GM19397 (cell line): ENCODE measurements around the gene ITGAD.
"Not testable (repeated sequence)": the region's sequence is repeated elsewhere in the genome, so short reads cannot be mapped to it uniquely, and the experiment has no call there.

Experiments used
- ATAC-seq: cut with Tn5 transposase; IDR thresholded peaks from one replicate; pipeline ENCODE4 v1.9.1; 2021; ENCODE audit warnings: mild to moderate bottlenecking, moderate library complexity; ENCODE audit not compliant: unreplicated experiment

Gene ITGAD

DNA sequence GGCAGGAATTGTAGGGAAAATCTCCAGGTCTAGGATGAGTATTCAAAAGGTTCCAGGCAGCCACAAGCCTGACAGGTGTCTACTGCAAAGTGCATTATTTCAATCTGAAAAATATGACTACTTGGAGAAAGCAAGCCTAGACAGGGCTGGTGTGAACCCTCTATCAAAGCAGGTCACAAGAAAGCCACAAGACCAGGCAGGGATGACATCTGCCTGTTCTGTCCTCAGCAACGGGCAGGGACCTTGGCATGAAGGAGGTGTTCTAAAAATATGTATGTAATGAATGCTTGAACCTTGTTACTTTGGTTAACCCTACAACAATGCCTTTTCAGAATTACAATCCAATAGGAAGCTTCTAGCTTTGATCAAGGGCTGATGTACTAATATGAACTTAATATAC is 36.2 kb downstream of the ITGAD start:
- ATAC-seq, result no peak

- no peak for ATAC-seq
Measured at GRCh38 chr16:31429796-31430195, 36.7 kb downstream of the ITGAD start.

GRCh38 chr16:31430380-31431052 is 37.4 kb downstream of the ITGAD start:
- ATAC-seq, result no peak

DNA sequence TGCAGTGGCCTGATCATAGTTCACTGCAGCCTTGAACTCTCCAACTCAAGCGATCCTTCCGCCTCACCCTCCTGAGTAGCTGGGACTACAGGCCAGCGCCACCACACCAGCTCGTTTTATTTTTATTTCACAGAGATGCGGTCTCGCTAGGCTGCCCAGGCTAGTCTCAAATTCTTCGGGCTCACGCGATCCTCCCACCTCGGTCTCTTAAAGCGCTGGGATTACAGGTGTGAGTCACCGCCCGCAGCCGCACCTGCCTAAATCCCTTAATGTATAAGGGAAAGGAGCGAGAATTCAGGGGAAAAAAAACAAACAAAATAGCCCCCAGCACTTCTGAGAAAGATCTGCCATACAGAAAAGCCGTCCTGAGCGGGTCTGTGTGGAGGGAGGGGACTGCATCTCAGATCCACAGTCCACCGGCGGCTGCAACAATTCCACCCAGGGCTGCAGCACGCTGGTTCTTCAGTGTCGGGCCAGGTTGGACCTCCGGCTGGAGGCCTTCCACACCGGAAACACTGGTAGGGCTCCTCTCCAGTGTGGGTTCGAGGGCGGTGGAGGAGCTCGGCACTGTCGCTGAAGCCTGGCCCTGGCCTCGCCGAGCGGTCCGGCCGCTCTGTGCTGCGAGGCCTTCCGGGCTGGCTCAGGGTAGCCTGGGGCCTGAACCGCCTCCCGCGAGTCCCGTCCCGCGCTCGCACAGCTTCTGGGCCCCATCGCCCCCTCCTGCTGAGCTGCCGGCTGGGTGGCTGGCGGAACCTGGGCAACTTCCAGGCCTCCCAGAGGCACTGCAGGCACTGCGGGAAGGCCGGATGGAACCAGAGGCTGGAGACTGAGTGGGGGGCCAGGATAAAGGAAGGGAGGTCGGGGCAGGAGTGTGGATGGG is 42.4 kb downstream of the ITGAD start:
- ATAC-seq, result no peak

GRCh38 chr16:31436221-31437045 is 43.3 kb downstream of the ITGAD start:
- ATAC-seq, result no peak

- ATAC-seq, result no peak
Measured at GRCh38 chr16:31438414-31438813, 45.3 kb downstream of the ITGAD start.

DNA sequence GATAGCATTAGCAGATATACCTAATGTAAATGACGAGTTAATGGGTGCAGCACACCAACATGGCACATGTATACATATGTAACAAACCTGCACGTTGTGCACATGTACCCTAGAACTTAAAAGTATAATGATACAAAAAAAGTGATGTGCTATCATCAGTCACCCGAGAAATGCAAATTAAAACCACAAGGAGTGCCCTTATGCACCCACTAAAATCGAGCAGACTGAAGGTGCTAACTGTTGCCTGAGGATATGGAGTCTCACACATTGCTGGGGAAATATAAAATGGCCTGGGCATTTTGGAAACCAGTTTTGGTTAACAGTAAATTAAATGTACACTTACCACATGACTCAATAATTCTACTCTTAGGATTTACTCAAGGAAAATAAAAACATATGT is 45.9 kb downstream of the ITGAD start:
- not testable (repeated sequence) for ATAC-seq

GRCh38 chr16:31439519-31439918 is 46.4 kb downstream of the ITGAD start:
- ATAC-seq, result no peak

DNA sequence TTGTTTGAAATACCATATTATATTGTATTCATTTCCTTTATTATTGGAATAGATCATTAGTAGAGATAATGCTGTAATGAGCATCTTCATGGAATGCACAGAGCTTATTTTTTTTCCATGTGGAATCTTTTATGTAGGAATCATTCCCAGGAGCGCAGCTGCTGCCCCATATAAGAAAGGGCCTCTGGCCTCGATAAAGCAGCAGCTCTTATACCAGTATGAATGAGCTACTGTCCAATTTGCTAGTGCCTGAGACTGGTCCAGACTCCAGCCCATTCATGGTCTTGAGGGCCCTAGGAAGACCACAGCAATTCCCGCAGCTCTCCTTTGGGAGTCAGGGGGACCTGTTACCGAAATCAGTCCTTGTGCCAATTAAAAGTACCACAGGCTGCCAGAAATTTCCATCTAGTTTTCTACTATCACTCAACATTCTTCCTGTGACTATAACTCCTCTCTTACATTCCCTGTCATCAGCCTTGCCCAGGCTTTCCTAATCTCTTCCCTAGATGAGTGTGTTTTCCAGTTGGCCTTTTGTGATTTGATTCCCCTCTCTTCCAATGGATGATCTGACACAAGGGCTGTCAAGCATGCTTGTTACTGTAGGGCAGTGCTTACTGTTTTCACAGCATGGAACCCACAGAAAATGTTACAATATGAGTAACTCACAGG is 47.5 kb downstream of the ITGAD start:
- ATAC-seq, result no peak

DNA sequence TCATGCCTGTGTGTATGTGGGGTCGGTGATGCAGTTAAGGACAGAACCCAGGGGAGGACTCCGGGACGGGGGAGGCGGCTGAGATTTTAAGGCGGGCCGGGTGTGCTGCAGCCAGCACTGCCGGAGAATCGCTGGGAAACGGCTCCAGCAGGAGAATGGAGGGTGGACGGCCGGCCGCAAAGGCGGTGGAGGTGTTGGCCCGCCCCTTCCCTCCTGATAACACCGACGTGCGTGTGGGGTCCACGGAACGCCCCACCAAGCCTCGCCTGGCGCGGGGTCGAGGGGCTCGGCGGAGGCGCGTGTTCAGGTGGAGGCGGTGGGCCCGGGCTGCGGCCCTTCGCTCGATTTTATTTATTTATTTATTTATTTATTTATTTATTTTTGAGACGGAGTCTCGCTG is 48.8 kb downstream of the ITGAD start:
- ATAC-seq, result no peak

DNA sequence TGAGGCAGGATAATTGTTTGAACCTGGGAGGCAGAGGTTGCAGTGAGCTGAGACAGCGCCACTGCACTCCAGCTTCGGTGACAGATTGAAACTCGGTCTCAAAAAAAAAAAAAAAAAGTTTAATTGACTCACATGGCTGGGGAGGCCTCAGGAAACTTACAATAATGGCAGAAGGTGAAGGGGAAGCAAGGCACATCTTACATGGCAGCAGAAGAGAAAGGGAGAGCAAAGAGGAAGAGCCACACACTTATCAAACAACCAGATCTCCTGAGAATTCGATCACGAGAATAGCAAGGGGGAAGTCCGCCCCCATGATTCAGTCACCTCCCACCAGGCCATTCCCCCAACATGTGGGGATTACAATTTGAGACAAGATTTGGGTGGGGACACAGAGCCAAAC is 52.8 kb downstream of the ITGAD start:
- not testable (repeated sequence) for ATAC-seq

DNA sequence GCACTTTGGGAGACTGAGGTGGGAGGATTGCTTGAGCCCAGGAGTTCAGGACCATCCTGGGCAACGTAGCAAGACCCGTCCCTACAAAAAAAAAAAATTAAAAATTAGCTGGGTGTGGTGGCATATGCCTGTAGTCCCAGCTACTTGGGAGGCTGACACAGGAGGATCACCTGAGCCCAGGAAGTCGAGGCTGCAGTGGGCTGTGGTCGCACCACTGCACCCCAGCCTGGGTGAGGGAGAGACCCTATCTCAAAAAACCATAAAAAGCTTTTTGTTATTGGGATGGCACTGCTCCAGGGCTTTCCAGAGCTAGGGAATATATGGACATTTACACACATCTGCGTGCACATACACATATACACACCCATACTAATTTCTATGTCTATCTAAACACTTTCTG is 58.1 kb downstream of the ITGAD start:
- ATAC-seq, result no peak

DNA sequence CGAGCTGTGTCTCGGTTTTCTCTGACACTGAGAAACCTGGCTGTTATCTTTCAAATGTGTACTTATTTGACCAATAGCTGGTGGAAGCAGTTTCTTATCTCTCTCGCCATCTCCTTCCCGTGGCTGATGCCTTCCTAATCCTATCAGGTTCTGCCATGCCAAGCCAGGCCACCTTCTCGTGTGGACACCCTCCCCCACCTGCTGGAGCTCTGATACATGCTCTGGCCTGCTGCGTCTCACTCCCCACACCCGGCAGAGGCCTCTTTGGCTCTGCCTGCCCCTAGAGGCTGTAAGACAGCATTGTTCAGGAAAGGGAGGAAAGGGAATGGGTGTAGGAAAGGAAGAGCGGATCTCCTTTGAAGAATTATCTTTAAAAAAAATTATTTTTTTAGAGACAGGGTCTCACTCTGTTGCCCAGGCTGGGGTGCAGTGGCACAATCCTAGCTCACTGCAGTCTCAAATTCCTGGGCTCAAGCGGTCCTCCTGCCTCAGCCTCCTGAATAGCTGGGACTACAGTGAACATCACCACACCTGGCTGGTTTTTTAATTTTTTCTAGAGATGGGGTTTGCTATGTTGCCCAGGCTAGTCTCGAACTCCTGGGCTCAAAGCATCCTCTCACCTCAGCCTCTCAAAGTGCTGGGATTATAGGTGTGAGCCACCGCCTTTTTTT is 58.7 kb downstream of the ITGAD start:
- ATAC-seq, result no peak

DNA sequence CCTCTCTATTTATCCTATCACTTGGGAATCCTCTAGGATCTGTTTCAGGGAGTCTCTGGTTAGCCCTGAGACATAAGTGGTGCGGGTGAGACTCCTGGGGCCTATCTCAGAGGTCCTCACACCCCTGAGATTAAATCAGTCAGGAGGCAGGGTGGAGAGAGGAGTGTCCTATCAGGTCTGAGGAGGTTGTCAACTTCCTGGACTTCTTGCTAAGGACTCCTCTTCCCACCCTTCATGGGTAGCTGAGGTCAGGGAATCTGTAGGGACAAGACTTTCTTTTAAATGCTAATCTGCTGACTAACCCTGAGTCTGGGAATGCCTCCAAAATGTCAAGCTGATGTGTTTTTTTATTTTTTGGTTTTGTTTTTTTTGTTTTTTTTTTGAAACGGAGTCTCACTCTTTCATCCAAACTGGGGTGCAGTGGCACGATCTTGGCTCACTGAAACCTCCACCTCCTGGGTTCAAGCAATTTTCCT is 59.5 kb downstream of the ITGAD start:
- ATAC-seq, result no peak

DNA sequence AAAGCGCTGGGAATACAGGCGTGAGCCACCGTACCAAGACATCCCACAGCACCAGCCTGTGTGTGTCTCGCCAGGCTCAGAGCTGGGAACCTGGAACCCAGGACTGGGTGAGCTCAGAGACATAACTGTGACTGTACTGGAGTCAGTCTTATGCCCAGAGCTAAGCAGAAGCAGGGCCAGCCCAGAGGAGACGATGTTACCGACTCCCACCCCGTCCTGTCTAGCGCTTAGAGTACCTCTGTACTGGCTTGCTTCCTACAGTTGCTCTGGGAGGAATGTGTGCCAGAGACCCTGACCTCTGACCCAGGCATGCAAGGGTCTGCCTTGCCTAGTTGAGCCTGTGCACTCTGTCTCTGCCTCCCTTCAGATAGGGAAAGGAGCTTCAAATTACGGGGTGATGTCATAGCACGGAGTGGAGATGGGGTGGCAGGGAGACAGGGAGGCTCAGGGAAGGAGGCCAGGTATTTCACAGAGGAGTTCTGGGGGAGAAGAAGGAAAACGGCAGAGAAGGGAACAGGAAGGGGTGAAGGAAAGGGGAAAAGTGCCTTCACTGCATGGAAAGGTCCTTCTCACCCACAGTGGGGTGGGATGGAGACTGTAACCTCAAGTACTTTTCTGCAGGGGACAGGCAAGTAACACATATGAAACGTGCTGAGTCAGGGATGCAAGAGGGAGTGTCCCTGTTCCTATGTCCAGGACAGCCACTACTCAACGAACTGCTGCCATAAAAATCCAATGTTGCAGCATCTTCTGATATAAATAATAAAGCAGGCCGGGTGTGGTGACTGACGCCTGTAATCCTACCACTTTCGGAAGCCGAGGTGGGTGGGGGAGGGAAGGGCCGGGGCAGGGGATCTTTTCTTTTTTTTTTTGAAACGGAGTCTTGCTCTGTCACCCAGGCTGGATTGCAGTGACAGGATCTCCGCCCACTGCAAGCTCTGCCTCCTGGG is 60.4 kb downstream of the ITGAD start:
- ATAC-seq, result no peak

GRCh38 chr16:31455601-31456314 is 62.6 kb downstream of the ITGAD start:
- no peak for ATAC-seq

DNA sequence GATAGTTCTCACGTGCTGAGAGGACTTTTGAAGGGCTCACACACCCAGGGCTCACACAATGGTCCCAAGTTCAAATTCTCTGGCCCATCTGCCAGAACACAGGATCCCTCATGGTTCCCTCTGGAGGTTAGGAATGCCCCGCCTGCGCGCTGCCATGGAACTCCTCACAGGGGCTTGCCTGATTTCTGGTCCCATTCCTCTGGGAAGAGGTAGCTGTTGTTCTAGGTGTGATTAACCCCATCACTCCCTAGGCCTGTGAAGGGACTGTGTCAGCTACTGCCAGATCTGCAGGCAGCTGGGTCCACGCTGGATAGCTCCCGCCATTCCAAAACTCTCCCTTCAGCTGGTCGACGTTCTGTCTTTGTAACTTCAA is 63.8 kb downstream of the ITGAD start:
- no peak for ATAC-seq

- peak; percentile 10 for ATAC-seq
Measured at GRCh38 chr16:31458073-31458843, 65.1 kb downstream of the ITGAD start.
